ENCODE results near the gene FAM161B.

DNA sequence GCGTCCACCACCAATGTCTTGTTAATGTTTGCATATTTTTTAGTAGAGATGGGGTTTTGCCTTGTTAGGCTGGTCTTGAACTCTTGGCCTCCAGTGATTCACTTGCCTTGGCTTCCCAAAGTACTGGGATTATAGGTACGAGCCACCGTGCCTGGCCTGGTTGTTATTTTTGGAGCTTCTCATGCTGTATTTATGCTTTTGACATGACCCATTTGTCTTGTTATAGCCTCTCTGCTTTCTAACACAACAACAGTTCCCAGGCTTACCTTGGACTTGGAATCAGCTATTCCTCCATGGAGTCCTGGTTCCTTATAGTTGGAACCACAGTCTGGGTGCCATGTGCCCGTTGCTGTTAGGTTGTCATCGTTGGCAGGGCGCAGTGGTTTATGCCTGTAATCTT, 33.6 kb downstream of the FAM161B start:
- TF ChIP-seq POLR2AphosphoS5 (IDR thresholded peaks at IDR 0.05; ENCODE audit: borderline replicate concordance, low read depth, low read length) (no peak), EZH2 (IDR thresholded peaks at IDR 0.05) (no peak), FOXP2 (optimal IDR thresholded peaks at IDR 0.05; ENCODE audit: control extremely low read depth, extremely low read length, insufficient read depth) (no peak)

Measured in SK-N-MC (cell line).